ENCODE data around the gene PKIG.

DNA sequence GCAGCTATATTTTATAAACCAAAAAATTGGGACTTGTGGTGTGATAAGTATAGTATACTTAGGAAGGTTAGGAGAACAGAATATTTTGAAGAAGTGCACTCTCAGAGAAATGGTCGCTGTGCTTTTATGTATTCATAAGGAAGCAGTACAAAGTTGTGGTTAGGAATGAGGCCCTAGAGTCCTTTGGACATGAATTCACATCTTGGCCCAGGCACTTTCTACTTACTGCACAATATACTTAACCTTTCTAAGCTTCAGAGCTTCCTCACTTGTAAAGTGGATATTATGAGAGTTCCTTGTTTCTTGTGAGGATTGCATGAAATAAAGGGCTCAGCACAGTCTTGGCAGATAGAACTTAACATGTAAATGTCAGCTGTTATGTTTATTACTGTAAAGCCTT lies 39.5 kb upstream of the PKIG start:
- TF ChIP-seq CTCF (IDR thresholded peaks at IDR 0.05; ENCODE audit: borderline replicate concordance, extremely low read depth, low read length, poor library complexity, severe bottlenecking) (no peak), EZH2 (IDR thresholded peaks at IDR 0.05; ENCODE audit: borderline replicate concordance, low read depth, low read length, severe bottlenecking) (no peak)
